Gastrocnemius medialis (tissue), 4 donors: ENCODE measurements around the gene WAPL. TPM values are rescaled to one million over a fixed set of nuclear protein-coding genes. Genes with fewer than 3 reads are reported as not detected.

Source experiments
- ATAC-seq, 2 donors: fragments of 150-250 bp; one replicate each; pipeline ENCODE4 v1.9.1; 2016
- DNase-seq, 2 donors: peaks; one replicate each; pipeline ENCODE4 v3.0.0-alpha.2; 2019
- H3K27ac ChIP-seq, 4 donors: fragments of 200-600 bp; sonication (generic); 1 replicate in 1 of 4; 2 replicates in 3 of 4; pipeline ENCODE4 v1.5.1; 2016 to 2018; ENCODE audit warnings: mild to moderate bottlenecking in 2 of 4, moderate library complexity in 1 of 4
- H3K27me3 ChIP-seq, 3 donors: fragments of 200-600 bp; sonication (generic) in 2 of 3; 1 replicate in 1 of 3; 2 replicates in 2 of 3; pipeline versions ENCODE4 v1.5.1 to v1.6.0; 2016 to 2019; ENCODE audit warnings: mild to moderate bottlenecking in 1 of 3, moderate library complexity in 1 of 3
- H3K36me3 ChIP-seq, 2 donors: fragments of 200-600 bp; sonication (generic) in 1 of 2; one replicate each; pipeline ENCODE4 v1.5.1; 2017 to 2018
- H3K4me1 ChIP-seq, 2 donors: fragments of 200-600 bp; sonication (generic) in 1 of 2; one replicate each; pipeline ENCODE4 v1.5.1; 2016 to 2017; ENCODE audit warnings: mild to moderate bottlenecking in 2 of 2
- H3K4me3 ChIP-seq, 4 donors: fragments of 200-600 bp; sonication (generic) in 3 of 4; 1 replicate in 1 of 4; 2 replicates in 3 of 4; pipeline ENCODE4 v1.5.1; 2016 to 2019; ENCODE audit warnings: mild to moderate bottlenecking in 2 of 4
- H3K9me3 ChIP-seq, 3 donors: fragments of 200-600 bp; sonication (generic) in 2 of 3; 1 replicate in 1 of 3; 2 replicates in 2 of 3; pipeline ENCODE4 v1.5.1; 2016 to 2019
- CTCF ChIP-seq, 5 experiments: fragments of 450-650 bp in 3 of 5; fragments of 200-600 bp in 2 of 5; sonication (generic) in 2 of 5; IDR thresholded peaks in 4 of 5; conservative IDR thresholded peaks in 1 of 5; 1 replicate in 4 of 5; 2 replicates in 1 of 5; pipeline ENCODE4 v1.5.1; 2016 to 2019; ENCODE audit warnings: antibody characterized with exemption in 5 of 5, mild to moderate bottlenecking in 3 of 5, moderate library complexity in 3 of 5
- POLR2A ChIP-seq, 2 donors: fragments of 450-650 bp; IDR thresholded peaks; one replicate each; pipeline ENCODE4 v1.6.1; 2017; ENCODE audit warnings: antibody characterized with exemption in 2 of 2, mild to moderate bottlenecking in 2 of 2, moderate library complexity in 2 of 2
- in situ Hi-C, 4 donors: fragments of 200-750 bp; cut with MboI; loops; one replicate each; pipeline versions ENCODE4 v1.15.0 to v1.8.0; 2017; ENCODE audit warnings: low sequenced_read_pairs in 4 of 4
- intact Hi-C: fragments of 100-400 bp; cut with DNase I; formaldehyde crosslinking; loops from one replicate; pipeline ENCODE4 v1.15.1; 2023; ENCODE audit warnings: low total_unique reads
- total RNA-seq, 4 donors: library from RNA; depleted of rRNA; stranded (reverse); fragments of >200 nt; gene quantifications; one replicate each; pipeline versions ENCODE4 v1.1.0 to v1.2.3, GENCODE V29; 2016

Gene WAPL
- total RNA-seq, 4 donors from 2014 or later = 36.9 to 43.4 (median 39.6) TPM

DNA sequence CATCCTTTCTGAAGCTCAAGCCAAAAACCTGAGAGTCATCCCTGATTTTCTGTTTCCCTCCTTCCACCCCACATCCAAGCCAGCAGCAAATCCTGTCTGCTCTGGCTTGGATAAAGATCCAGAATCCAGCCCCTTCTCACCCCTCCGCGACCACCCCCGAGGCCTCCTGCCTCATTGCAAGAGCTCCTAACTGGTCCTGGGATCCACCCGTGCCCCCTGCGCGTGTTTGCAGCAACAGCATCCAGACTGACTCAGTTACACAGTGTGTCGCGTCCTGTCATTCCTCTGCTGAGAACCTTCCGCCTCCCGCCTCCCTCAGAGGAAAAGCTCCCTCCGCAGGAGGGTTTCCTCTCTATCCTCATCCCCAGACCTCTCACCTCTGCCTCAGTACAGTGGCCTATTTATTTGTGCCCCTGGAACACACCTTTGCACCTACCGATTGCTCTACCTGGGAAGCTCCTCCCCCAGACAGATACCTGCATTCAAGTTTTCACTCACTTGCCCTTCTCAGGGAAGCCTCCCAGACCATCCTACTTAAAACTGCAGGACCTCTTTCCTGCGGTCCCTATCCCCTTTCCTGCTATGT is 133.4 kb downstream of the WAPL start:
- H3K27ac ChIP-seq = no peak overlapping the region
- no peak for DNase-seq
- peaks cover 24 to 33% (median 25%) of the 10 kb centered on the region in 3 donors for H3K27me3 ChIP-seq
- peaks cover 0 to 6% of the 10 kb centered on the region in 2 donors for H3K4me1 ChIP-seq
- ATAC-seq = no peak
- no peak overlapping the region for H3K4me3 ChIP-seq
- no peaks in the 10 kb centered on the region for H3K9me3 ChIP-seq
- H3K36me3 ChIP-seq = no peaks in the 10 kb centered on the region
- intact Hi-C loops (no loop called here), in situ Hi-C loops (loop anchor here in 2 of 4 donors (10.0 to 25.0 kb wide), 3 partner anchors 401 to 1851 kb away; no protein-coding TSS in a partner anchor)
- TF ChIP-seq POLR2A (IDR thresholded peaks at IDR 0.05) = no peak

GRCh38 chr10:86387178-86387794 is 134.3 kb downstream of the WAPL start:
- Histone ChIP-seq H3K4me3 (no peak overlapping the region), H3K4me1 (peaks cover 0 to 6% of the 10 kb centered on the region in 2 donors), H3K27ac (no peak overlapping the region), H3K27me3 (peaks cover 27 to 33% (median 30%) of the 10 kb centered on the region in 3 donors), H3K36me3 (no peaks in the 10 kb centered on the region), H3K9me3 (no peaks in the 10 kb centered on the region)
- in situ Hi-C loops = loop anchor here in 2 of 4 donors (10.0 to 25.0 kb wide), 3 partner anchors 400 to 1850 kb away; no protein-coding TSS in a partner anchor
- TF ChIP-seq CTCF (IDR thresholded peaks at IDR 0.05 in 4 of 5, conservative IDR thresholded peaks at IDR 0.05 in 1 of 5) (no peak), POLR2A (IDR thresholded peaks at IDR 0.05) (no peak)
- intact Hi-C loops = no loop called here
- DNase-seq = no peak
- ATAC-seq = no peak

GRCh38 chr10:86385806-86386205 is 135.8 kb downstream of the WAPL start:
- no peak for TF ChIP-seq CTCF (IDR thresholded peaks at IDR 0.05 in 4 of 5, conservative IDR thresholded peaks at IDR 0.05 in 1 of 5)
- TF ChIP-seq POLR2A (IDR thresholded peaks at IDR 0.05) = no peak
- intact Hi-C loops = no loop called here
- peaks cover 25 to 33% (median 27%) of the 10 kb centered on the region in 3 donors for H3K27me3 ChIP-seq
- H3K4me1 ChIP-seq = peaks cover 0 to 6% of the 10 kb centered on the region in 2 donors
- H3K36me3 ChIP-seq = no peaks in the 10 kb centered on the region
- no peak overlapping the region for H3K4me3 ChIP-seq
- no peaks in the 10 kb centered on the region for H3K9me3 ChIP-seq
- ATAC-seq (no peak), DNase-seq (no peak)
- in situ Hi-C loops = loop anchor here in 2 of 4 donors (10.0 to 25.0 kb wide), 3 partner anchors 399 to 1849 kb away; no protein-coding TSS in a partner anchor
- no peak overlapping the region for H3K27ac ChIP-seq

Other genes starting within 250 kb of the WAPL start
- 1 to 10 TPM in 2 of 4 donors, under 1 TPM in 2; 0.17 to 1.4 (median 0.79) TPM for gene GRID1, start 155.0 kb downstream of the WAPL start, total RNA-seq
- gene OPN4, start 132.8 kb upstream of the WAPL start, total RNA-seq = 1 to 10 TPM in 1 of 4 donors, under 1 TPM in 2, not detected in 1; 0.13 to 4.2 (median 0.92) TPM
- gene LDB3, start 146.7 kb upstream of the WAPL start, total RNA-seq = 100 to 1,000 TPM; 164 to 305 (median 227) TPM
- 10 to 100 TPM; 16.4 to 22.7 (median 18.0) TPM for gene BMPR1A, start 234.8 kb upstream of the WAPL start, total RNA-seq